GM19452 (cell line): ENCODE measurements around the gene SLC13A5.

Experiments used
- ATAC-seq: cut with Tn5 transposase; IDR thresholded peaks from one replicate; pipeline ENCODE4 v1.9.1; 2021; ENCODE audit not compliant: unreplicated experiment

Gene SLC13A5

GRCh38 chr17:6639586-6640535 is 73.3 kb downstream of the SLC13A5 start:
- no peak for ATAC-seq

GRCh38 chr17:6639014-6639585 is 74.1 kb downstream of the SLC13A5 start:
- no peak for ATAC-seq

DNA sequence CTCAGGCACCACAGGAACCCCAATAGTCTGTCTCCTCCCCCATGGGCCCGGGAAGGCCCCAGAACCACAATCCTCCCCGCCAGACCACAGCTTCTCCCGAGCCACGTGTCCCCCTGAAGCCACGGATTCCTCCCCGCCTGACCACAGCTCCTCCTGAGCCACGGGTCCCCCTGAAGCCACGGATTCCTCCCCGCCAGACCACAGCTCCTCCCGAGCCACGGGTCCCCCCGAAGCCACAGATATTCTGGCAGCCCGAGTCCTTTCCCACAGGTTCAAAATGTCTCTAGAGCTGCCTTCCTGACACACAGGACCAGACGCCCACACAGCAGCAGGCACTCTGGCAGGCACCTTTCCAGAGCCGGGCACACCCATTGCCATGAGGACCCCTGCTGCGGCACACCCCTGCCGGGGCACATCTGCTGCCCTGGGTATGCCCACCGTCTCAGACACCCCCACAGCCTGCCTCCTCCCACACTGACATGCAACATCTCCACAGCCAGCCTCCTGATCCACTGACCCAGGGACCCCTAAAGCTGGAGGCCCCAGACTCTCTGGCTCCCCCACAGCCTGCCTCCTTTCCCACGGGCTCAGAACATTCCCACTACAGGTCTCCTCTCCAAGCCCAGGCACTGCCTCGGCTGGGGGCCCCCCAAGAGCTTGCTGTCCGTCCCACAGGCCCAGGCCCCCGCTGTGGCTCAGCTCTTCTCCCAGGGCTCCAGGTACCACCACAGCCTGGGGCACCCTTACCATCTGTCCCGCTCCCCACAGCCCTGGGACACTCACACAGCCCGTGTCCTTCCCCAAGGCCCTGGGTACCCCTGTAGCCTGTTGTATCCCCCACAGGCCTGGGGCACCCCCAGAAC is 74.9 kb downstream of the SLC13A5 start:
- no peak for ATAC-seq

DNA sequence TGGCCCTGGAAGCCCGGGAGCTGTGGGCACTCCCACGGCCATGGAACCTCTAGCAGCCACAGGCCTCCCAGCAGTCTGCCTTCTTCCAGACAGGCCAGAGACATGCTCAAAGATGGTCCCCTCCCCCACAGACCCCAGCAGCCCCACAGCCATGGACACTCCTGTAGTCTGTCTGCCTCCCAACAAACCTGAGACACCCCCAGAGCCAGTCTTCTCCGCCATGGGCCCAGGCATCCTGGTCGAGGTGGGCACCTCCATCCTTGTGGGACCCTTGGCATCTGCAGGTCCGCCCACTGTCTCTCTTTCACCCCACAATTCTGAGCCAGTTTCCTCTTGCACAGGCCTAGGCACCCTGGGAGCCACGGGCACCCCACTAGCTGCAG is 75.7 kb downstream of the SLC13A5 start:
- ATAC-seq, result no peak

- no peak for ATAC-seq
These were observed 76.3 kb downstream of the SLC13A5 start for GRCh38 chr17:6636616-6637457.

GRCh38 chr17:6636105-6636504 is 77.1 kb downstream of the SLC13A5 start:
- ATAC-seq, result no peak
